HG03565 (cell line): ENCODE results near the gene HUNK.
"Not testable (repeated sequence)": the region's sequence is repeated elsewhere in the genome, so short reads cannot be mapped to it uniquely, and the experiment has no call there.

Source experiments
- ATAC-seq: cut with Tn5 transposase; IDR thresholded peaks from one replicate; pipeline ENCODE4 v1.9.1; 2021; ENCODE audit warnings: mild to moderate bottlenecking, moderate library complexity; ENCODE audit not compliant: unreplicated experiment

Gene HUNK

DNA sequence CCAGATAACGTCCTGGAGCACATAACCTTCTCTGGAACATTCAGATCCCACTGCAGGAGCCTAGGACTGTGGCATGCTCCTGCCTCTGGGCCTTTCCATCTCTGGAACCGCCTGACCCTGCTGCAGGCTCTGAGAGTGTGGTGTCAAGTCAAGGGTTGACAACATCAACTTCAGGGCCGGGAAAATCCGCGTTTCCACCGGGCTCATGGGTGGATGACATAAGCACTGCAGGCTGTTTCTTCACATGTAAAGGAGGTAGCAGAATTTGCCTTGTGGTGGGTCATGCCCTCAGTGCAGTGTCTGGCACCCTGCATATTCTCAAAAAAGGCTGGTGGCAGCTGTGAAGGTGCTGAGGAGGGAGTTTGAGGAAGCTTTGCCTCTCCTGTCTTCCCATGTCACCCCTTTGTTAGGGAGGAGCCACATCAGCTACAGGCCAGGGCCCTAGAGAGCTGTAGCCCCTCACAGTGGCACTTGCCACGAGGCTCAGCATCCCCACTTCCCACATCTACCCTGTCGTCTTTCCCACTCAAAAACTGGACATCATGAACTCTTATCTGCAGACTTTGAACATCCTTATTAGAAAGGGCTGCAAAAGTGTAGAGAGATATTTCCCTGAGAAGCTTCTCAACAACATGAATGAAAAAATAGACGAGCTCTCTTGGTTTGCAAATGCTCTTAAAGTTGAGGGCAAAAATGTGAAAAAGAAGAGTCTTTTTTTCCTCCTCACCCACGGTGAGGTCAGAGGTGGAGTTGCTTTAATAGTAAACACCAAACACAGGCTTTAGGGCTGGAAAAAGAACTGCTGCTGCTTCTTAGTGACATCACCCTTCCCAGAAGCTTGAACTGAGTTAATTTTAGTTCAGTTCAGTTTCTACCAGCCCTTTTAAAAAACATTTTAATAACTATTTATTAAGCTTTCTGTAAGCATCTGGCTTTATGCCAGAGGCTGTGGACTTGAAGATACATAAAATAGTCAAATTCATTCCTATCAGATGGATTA is 121.3 kb downstream of the HUNK start:
- ATAC-seq, result no peak

DNA sequence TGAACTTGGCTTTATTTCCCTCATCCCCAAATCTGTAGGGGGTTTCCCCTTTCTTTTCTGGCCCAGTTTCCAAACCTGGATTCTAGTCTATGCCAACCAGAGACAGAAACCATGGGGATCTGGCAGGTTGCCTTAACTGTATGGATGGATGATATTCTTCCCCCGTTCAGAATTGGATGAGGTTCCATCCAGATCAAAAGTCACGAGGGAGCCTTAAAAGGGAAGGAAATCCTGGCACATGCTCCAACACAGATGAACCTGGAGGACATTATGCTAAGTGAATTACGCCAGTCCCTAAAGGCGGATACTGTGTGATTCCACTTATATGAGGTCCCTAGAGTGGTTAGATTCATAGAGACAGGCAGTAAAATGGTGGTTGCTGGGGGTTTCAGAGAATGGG is 124.4 kb downstream of the HUNK start:
- no peak for ATAC-seq

DNA sequence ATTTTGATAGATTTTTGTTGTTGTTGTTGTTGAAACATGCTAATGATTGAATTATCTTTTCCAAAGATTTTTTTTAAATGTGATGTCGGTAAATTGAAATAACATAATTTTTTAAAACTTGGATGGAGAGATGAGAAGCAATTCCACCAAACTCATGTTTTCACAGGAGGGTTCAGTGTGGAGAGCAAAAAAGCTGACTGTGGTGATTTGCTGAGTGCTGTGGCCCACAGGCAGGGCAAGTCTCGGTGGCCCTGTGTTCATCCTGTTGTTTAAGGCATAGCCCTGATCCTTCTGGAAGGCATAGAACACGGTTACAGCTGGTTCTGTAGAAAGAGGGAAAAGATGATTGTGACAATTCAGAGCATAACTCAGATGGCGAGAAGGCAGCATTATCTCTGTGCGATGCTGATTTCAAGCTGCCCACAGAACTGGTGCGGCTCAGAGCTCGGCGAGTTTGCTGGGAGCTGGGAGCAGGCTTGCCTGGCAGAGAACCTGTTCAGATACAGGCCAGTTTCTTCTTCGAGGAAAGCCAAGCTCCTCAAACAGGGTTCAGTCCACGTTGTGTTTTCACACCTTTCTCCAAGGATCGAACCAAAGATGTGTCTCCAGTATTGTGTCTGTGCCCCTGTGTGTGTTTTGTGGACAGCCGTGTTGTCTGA is 127.1 kb downstream of the HUNK start:
- ATAC-seq, result no peak

DNA sequence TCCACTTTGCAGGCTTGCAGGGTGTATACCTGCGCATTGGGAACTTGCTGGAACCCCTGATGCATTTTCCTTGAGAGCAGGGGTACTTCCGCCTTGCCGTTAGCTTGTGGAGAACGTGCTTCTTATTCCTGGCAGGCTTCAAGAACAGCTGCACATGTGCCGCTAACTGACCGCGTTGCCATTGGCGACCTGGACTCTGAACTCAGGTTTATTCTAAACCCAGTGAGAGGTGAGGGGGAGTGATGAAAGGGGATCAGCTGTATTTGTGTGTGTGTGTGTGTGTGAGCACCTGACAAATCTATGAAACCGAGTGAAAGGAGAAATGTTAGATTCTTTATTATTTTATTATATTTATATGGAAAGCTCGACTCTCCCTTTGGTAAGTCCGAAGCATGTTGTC is 128.6 kb downstream of the HUNK start:
- no peak for ATAC-seq

DNA sequence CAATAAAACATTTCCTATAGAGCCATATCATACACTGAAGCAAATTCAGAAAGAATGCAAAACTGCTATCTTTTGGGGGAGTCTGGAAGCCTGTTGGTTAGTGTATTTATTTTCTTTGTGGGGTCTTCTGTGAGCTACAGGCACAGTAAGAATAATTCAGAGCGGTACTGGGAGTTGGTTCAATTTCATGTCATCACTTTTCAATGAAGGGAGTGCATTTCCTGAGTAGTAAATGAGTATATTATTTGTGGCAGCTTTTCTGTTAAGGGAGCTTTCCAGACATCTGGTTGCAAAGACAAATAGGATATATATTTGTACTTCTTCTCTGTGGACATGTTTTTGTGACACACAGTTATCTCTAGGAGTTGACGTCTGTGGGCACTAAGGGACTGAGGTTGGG is 130.6 kb downstream of the HUNK start:
- no peak for ATAC-seq

DNA sequence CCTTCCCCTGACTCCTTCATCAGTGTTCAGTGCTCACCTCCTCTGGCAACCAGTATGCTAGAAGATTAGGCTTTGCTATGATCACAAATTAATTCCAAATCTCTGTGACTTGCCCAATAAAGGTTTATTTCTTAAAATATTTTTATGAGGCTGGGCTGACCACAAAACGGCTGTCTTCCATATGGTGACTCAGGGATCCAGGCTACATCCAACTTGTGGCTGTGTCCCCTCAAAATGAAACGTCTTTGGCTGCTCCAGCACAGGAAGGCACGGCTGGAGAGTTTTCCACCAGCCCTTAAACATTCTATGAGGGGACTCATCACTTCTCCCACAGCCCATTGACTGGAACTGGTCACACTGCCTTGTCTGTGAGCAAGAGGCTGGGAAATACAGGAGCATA is 131.5 kb downstream of the HUNK start:
- ATAC-seq, result no peak

DNA sequence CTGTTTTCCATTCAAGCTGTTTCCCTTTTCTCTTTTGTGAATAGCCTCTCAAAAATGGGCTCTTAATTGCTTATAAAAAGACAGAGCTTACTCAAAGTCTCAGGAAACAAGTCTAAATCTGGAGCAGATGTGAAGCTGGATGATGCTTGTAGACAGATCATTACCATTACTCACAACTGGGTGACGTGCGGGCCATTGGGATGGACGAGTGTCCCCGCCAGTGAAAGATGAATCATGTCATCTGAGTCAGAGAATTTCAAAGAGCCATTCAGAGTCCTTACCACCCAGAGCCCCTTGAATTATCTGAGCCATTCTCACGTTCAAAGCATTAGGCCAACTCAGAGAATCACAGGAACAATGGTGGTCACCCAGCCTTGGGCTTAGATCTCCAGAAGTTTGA is 134.6 kb downstream of the HUNK start:
- no peak for ATAC-seq

DNA sequence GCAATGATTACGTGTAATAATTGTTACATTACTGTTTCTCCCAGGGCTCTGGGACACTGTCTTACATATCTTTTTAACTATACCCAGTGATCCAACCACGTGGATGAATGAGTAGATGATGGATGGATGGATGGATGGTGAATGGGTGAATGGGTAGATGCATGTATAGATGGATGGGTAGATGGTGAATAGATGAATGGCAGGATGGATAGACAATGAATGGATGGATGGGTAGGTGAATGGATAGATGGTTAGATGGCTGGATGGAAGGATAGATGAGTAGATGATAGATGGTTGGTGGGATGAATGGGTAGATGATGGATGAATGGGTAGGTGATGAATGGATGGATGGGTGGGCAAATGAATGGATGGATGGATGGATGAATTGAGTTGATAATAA is 135.9 kb downstream of the HUNK start:
- no peak for ATAC-seq

DNA sequence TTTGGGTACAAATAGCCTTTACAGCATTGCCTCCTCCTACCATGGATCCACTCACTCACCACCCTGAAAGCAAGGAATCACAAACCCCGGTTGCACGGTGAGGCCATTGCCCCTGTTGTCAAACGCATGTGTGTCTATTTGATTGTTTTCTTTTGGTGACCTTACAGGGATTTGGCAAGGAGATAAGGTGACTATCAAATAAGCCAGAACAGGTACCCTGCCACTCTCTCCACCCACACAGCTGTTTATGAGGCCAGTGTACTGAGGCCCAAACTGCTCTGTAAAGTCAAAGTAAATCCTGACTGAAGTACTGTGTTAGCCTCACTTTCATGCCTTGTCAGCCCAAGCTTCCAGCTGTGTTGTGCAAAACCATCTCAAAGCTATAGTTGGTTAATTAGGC is 136.4 kb downstream of the HUNK start:
- no peak for ATAC-seq

DNA sequence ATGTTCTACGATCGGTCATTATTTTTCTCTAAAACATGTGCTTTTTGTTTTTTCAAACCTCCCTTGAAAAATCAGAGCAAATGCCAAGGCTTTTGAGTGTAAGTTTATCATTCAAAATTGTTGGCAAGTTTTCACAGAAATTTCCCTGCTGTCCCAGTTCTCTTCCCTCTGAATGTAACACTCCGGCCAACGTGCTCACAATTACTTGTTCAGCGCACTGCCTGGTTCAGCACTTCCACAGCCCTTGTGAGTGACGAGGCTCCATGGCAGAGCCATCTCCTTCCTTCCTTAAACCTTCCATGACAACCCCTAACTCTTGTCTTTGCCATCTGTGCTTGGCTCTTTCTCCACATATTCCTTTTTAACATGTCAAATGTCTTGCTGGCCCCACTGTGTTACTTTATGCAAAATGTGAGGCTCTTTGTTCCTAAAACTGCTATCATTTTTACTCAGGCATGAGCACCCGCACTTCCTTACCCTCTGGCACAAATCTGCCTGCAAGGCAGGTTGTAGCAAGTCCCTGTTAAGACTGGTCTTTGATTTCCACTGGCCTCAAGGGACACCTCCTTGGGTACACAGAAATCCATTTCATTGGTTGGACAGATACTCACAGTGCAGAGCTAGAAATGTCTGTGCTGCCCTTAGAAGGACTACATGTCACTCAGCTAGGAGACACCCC is 142.8 kb downstream of the HUNK start:
- no peak for ATAC-seq

DNA sequence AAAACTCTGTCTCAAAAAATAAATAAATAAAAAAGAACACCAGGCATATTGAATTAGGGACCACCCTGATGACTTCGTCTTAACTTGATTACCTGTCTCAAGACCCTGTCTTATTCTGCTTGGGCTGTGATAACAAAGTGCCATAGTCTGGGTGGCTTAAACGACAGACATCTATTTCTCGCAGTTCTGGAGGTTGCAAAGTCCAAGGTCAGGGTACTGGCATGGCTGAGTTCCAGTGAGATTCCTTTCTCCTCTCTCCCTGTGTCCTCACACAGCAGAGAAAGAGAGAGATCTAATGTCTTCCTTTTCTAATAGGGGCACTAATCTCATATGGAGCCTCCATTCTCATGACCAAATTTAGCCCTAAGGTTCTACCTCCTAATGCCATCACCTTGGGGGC is 145.6 kb downstream of the HUNK start:
- no peak for ATAC-seq

DNA sequence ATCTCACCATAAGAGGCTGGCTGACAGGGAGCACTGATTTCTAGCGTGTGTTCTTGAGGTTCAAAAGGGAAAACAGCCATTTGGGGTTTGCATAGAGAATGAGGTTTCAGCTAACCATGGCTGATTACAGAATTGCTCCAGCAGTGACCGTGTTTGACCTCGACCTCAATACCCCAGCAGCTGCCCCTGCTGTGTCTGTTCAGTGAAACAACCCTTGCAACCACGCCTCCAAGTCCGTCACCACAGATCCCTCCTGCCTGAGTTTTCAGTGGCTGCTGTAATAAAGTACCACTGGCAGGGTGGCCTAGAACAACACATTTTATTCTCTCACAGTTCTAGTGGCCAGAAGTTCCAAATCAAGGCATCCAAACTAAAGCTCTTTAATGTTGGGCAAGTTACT is 147.7 kb downstream of the HUNK start:
- ATAC-seq, result no peak

DNA sequence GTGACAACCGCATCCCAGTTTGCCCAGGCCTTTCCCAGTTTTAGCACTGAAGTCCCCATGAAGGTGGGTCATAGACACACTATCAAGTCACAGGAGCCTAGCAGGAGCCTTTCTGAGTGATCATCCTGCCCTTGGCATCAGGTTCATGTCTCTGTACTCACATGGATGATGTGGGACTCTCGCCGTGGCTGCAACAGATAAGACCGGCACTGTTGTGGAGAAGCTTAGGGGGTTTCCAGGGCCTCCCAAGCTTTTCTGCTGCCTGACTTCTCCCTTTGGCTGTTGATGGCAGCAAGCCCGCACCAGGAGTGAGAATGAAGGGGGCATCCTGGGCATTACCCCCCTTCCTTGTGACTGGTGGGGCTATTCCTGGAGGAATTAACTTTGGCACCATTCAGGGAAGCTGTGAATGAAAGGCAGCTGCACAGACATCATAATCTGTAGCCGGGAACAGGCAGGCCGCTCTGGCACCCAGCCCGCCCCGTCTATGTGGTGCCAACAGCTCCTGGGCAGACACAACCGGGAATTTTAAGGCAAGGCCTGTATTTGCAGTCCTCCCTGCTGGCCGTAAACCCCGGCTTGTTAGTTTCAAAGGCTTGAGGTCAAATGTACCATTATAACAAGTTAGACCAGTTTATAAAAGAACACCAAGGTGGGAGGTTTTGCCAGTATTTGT is 148.6 kb downstream of the HUNK start:
- no peak for ATAC-seq

DNA sequence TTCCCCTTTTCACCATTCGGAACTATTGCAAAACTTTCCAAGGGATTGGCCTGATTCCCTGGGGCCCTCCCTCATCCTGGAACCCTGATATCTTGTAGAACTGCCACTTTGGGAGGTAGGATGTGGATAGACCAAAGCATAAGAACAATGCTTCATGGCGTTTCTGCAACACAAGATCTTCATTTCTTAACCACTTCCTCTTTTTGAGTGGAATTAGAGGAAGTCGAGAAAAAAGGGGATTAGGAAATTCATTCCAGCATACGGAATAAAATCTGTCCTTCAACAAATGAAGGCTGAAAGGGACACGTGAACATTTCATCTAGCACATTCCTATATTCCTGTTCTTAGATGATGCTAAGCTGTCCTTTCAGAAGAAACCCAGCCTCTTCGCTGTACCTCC is 149.3 kb downstream of the HUNK start:
- no peak for ATAC-seq

DNA sequence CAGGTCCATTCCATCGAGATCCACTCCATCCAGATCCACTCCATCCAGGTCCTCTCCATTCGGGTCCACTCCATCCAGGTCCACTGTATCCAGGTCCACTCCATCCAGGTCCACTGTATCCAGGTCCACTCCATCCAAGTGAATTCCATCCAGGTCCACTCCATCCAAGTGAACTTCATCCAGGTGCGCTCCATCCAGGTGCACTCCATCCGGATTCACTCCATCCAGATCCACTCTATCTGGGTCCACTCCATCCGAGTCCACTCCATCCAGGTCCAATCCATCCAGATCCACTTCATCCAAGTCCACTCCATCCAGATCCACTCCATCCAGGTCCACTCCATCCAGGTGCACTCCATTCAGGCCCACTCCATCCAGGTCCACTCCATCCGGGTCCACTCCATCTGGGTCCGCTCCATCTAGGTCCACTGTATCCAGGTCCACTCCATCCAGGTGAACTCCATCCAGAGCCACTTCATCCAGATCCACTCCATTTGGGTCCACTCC is 157.4 kb downstream of the HUNK start:
- ATAC-seq, result no peak

DNA sequence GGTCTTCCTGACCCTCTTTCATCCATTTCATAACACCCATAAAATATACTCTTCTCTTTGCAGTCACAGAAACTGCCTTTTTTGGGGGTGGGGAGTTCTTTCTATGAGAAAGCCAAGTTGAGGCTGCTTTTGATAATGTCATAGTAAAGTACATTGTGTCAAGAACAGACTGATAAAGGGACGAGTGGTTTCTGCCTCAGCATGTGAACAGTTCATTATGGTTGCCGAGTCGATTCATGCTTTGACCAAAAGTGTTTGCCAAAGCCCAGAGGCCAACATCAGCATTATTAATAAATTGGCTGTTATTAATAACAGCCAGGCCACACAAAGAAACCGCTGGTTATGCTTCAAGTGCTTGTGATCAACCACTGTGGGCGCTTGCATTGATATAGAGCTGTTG is 162.0 kb downstream of the HUNK start:
- no peak for ATAC-seq

DNA sequence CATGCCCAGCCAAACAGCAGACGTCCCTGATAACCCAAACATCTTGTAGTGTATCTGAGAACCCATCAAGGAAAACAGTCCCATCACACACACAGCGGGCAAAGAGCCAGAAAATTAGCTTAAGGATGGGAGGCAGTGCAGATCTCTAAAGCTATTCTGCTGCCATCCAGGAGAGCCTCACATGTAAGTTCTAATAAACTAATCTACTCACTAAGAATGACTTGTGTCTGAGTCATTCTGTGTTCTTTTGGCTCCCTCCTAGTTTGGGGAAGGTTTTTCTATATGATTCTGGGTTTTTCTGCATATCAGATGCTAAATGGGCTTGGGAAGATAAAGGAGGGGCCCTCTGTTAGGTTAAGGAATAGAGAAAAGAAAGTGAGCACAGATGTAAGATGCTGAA is 162.8 kb downstream of the HUNK start:
- ATAC-seq, result no peak

DNA sequence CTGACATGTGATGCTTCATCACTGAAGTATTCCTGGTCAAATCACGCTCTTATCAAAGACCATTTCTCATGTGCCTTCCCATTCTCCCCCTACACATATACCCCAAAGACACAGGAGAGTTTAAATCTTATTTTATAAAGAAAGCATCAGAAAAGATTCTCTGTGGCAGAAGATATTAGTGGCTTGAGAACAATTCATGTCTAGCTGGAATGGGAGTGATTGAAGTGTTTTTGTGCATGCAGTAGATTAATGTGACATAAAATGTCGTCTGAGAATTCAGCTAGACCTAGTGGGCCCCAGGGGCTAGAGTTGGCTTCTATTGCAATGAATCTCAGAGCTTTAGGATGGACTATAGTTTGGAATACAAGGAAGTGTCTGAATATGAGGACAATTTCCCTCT is 163.9 kb downstream of the HUNK start:
- ATAC-seq, result no peak

DNA sequence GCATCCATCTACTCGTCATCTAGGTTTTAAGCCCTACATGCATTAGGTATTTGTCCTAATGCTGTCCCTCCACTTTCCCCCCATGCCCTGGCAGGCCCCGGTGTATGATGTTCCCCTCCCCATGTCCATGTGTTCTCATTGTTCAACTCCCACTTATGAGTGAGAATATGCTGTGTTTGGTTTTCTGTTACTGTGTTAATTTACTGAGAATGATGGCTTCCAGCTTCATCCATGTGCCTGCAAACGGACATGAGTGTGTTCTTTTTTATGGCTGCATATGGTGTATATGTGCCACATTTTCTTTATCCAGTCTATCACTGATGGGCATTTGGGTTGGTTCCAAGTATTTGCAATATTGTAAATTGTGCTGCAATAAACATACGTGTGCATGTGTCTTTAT is 165.9 kb downstream of the HUNK start:
- ATAC-seq, result not testable (repeated sequence)

DNA sequence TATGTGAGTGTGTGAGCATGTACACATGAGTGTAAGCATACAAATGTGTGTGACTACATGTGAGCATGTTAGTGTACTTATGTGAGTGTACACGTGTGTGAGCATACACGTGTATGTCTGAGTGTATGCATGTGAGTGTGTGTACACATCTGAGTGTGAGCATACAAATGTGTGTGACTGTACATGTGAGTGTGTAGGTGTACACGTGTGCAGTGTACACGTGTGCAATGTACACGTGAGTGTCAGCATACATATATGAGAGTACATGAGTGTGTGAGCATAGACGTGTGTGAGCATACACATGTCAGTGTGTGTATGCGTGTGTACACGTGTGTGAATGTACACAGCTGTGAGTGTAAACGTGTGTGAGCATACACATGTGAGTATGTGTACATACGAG is 170.6 kb downstream of the HUNK start:
- ATAC-seq, result no peak
